ENCODE data around the gene MVD.
A peak's percentile ranks its signal among the peaks of the same experiment; 100 is the strongest.
"Not testable (repeated sequence)": the region's sequence is repeated elsewhere in the genome, so short reads cannot be mapped to it uniquely, and the experiment has no call there.

The MVD gene

DNA sequence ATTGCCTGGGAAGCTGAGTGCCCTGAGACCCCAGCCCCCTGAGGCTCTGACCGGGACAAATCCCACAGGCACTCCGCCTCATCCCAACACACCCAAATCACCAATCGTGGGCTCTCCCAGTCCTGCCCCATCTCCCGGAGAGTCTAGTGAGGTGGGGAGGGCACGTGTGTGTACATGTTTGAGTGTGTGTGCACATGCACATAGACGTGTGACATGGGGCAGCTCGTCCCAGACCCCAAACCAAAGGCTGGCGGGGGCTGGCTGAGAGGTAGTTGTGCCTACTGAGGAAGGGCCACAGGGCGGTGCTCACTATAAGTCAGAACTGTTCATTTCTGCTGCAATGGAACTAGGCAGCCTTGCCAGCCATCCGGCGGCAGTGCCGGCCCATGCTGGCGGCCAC lies 14.8 kb upstream of the MVD start:
- H3K27ac ChIP-seq: no peak overlapping the region
- no peak for TF ChIP-seq ZFX (IDR thresholded peaks at IDR 0.05; ENCODE audit: borderline replicate concordance)
- TF ChIP-seq, protein P1, sequence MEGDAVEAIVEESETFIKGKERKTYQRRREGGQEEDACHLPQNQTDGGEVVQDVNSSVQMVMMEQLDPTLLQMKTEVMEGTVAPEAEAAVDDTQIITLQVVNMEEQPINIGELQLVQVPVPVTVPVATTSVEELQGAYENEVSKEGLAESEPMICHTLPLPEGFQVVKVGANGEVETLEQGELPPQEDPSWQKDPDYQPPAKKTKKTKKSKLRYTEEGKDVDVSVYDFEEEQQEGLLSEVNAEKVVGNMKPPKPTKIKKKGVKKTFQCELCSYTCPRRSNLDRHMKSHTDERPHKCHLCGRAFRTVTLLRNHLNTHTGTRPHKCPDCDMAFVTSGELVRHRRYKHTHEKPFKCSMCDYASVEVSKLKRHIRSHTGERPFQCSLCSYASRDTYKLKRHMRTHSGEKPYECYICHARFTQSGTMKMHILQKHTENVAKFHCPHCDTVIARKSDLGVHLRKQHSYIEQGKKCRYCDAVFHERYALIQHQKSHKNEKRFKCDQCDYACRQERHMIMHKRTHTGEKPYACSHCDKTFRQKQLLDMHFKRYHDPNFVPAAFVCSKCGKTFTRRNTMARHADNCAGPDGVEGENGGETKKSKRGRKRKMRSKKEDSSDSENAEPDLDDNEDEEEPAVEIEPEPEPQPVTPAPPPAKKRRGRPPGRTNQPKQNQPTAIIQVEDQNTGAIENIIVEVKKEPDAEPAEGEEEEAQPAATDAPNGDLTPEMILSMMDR (IDR thresholded peaks at IDR 0.05): no peak

DNA sequence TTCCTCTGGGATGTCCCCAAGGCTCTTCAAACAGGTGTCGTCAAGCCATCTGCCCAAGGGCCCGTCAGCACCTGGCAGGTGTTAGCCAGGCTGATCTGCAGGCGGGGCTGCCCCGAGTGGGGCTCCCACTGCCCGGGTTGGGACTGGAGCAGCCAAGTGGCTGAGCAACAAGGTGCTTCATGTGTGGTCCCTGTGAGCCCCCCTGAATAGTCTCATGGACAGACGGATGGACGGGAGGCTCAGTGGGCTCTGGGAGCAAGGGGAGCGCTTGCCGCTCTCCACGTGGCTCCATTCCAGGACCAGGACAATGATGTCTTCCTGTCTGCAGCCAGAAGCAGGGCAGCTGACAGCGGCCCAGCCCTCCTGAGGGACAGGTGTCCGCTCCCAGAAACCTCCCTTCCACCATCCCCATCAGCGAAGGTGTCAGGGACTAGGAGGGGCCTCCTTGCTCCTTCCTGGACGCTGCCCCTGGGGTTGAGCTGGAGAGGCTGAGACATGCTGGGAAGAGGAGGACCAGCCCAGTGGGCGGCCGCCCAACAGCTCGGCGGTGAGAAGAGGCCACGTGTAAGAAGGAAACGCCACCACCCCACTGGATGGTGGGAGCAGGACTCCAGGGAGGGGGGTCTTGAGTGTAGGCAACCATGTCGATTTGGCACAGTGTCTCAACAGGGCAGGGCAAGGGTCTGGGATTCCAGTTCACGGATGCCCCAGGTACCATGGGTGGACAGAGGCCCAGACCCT lies 13.8 kb upstream of the MVD start:
- no peak for TF ChIP-seq ZFX (IDR thresholded peaks at IDR 0.05; ENCODE audit: borderline replicate concordance)
- TF ChIP-seq, protein P1 (IDR thresholded peaks at IDR 0.05): no peak
- H3K27ac ChIP-seq: no peak overlapping the region

DNA sequence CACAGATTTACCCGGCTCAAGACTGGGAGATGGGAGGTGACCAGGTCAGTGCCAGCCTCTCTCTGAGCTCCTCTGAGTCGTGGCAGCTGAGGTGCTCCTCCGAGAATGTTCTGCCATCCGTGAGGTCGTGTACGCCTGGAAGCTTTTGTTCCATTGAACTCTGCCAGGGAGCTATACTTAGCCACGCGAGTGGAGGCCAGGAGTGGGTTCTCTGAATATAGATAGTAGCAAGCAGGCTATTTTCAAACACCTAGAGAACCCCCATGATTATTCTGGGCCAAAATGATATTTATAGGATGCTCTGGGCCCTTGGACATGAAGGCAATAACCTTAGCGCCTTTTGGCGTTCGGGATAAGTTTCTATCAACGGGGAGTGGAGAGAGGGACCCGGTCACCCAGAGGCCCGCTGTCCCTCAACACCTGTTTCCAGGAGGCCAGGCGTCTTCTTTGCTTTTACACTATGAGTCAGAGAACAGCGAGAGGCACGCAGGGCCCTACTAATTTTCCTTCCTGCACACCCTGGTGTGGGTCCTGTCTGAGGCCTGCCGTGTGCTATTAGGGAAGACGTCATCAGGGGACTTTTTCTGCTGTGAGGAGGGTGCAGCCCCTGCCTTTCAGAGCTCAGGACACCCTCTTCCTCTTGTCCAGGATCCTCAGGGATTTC lies 11.0 kb upstream of the MVD start:
- TF ChIP-seq, protein P1 (IDR thresholded peaks at IDR 0.05): no peak
- TF ChIP-seq ZFX (IDR thresholded peaks at IDR 0.05; ENCODE audit: borderline replicate concordance): no peak
- H3K27ac ChIP-seq: no peak overlapping the region

DNA sequence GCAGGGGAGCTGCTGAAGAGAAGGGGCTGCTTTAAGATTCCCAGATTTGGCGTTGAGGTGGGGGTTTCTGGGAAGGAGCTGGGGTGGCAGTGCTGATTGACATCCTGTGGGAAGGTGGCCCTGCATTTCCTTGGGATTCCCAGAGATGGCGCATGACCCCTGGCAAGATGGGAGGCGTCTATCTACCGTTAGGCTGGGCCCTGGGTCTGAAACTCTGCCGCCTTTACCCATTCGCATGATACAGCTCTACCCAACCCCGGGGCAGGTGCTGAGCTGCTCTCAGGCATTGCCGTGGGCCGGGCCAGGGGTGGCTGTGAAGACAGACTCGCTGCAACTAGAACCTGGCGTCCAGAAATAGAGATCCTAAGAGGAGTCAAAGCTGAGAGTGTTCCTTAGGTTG lies 9.9 kb upstream of the MVD start:
- TF ChIP-seq, protein P1 (IDR thresholded peaks at IDR 0.05): peak; percentile 47
- no peak for TF ChIP-seq ZFX (IDR thresholded peaks at IDR 0.05; ENCODE audit: borderline replicate concordance)
- H3K27ac ChIP-seq: no peak overlapping the region

DNA sequence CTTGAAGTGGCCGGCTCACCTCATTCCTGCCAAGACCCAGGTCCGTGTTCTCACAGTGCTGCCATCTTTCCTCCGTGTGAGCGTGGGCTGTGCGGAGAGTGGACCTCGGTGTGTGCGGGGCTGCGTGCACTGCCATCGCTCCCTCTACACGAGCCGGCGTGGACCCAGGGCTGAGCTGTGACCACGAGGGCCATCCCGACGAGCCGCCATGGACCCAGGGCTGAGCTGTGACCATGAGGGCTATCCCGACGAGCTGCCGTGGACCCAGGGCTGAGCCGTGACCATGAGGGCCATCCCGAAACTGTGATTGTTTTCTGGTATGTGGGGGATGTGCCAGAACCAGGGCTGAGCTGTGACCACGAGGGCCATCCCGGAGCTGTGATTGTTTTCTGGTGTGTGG lies 8.9 kb upstream of the MVD start:
- TF ChIP-seq, protein P1 (IDR thresholded peaks at IDR 0.05): no peak
- TF ChIP-seq ZFX (IDR thresholded peaks at IDR 0.05; ENCODE audit: borderline replicate concordance): no peak
- H3K27ac ChIP-seq: no peak overlapping the region

DNA sequence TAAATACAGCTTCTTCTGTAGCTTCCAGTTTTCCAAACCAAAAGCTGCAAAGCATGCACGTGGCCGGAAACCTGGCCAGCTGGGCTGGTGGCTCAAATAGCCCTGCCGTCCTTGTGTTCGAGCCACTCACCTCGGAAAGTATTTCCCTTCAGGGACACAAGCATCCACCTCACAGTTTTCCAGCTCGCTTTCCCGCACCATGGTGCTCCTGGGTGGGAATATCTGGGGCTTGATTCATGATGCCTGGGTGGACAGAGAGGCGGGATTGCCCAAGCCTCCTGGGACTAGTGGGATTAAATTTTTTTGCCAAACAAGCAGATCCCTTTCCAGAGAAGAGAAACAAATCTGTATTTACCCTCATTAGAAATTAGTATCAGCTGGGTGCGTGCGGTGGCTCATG lies 7.1 kb upstream of the MVD start:
- H3K27ac ChIP-seq: no peak overlapping the region
- no peak for TF ChIP-seq ZFX (IDR thresholded peaks at IDR 0.05; ENCODE audit: borderline replicate concordance)
- TF ChIP-seq, protein P1 (IDR thresholded peaks at IDR 0.05): no peak

DNA sequence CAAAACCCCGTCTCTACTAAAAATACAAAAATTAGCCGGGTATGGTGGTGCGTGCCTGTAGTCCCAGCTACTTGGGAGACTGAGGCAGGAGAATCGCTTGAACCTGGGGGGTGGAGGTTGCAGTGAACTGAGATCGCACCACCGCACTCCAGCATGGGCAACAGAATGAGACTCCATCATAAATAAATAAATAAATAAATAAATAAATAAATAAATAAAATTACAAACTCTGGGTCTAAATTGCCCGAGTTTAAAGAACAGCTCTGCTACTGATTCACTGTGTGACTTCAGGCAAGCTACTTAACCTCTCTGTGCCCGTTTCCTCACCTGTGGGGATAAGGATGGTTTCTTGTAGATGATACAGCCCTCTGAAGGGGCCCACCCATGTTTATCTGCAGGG lies 6.6 kb upstream of the MVD start:
- H3K27ac ChIP-seq: not testable (repeated sequence)
